Measurements from ENCODE around the gene ZC3H15.

ZC3H15 gene

DNA sequence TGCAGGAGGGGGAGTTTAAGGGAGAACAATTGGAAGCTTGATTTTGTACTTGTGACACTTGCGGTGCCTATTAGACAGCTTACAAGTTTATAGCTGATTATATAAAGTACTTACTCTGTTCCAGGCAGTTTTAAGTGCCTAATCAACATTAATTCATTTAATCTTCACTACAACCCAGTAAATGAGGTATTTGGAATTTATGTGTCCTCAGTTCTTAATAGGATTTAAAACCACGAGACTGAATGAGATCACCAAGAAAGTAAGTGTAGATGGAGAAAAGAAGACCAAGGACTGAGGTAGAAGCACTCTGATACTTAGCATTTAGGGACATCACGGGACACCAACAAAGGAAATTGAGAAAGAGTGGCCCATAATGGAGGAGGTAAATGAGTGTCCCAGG is 49.8 kb downstream of the ZC3H15 start:
- no peak for DNase-seq (ENCODE audit: extremely low read depth in 1 of 2, low read depth in 1 of 2)

DNA sequence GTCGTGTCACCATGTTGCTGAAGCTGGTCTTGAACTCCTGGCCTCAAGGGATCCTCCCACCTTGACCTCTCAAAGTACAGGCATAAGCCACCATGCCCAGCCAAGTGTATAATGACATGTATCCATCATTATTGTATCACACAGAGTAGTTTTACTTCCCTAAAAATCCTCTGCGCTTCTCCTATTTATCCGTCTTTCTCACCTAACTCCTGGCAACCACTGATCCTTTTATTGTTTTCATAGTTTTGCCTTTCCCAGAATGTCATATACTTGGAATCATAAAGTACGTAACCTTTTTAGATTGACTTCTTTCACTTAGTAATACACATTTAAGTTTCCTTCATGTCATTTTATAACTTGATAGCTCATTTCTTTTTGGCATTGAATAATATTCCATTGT is 51.0 kb downstream of the ZC3H15 start:
- no peak for DNase-seq (ENCODE audit: extremely low read depth in 1 of 2, low read depth in 1 of 2)

DNA sequence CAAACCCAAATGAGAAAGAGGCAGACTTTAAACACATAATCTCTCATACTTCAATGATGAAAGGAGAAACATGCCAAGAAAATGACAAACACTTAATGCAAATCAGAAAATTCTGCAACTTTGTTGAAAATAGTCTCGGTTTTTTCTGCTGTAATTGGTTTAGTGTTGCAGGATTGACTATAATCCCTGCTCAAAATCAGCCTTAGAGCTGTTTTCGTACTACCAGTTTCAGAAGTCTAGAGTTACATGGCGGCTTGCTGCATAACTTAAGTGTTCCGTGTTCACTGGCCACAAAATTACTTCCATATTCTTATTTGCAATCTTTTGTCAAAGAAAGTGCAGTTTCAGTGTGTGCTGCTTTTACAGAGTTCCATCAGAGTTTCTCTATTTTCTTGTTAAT is 54.9 kb downstream of the ZC3H15 start:
- no peak for DNase-seq (ENCODE audit: extremely low read depth in 1 of 2, low read depth in 1 of 2)

DNA sequence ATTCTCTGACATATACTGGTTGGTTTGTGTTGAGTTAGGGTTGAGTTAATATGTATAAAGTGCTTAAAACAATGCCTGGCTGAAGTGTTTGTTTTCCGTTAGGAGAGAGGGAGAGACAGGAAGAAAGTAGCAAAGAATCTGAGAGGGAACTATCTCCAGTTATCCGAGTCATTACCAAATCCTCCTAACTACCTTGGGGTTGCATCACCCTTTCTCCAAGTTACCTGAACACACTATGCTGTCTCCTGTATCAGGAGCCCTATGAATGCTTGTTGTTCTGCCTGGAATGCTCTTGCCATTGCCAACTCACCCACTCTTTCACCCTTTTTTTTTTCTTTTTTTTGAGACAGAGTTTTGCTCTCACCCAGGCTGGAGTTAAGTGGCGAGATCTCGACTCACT is 55.9 kb downstream of the ZC3H15 start:
- DNase-seq (ENCODE audit: extremely low read depth in 1 of 2, low read depth in 1 of 2): no peak

DNA sequence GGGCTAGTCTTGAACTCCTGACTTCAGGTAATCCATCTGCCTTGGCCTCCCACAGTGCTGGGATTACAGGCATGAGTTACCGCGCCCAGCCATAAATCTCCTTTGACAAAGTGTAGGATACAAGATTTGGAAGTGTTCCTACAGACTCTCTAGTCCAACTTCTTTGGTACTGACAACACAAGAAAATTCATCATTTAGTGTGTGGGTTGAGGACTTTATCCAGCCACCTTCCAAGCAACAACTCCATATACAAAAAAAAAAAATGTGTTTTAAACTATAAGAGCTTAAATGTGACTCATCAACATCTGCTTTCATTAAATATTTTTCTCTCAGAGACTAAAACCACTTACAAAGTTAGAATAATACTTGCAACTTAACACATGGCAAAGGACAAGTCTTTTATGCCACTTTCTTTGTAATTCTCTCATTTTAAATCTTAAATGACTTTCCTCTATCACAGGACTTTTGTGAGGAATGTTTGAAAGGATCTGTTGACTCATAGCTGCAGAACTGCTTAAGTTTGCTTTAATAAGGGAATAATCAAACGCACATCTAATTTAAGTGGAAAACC is 57.6 kb downstream of the ZC3H15 start:
- no peak for DNase-seq (ENCODE audit: extremely low read depth in 1 of 2, low read depth in 1 of 2)

DNA sequence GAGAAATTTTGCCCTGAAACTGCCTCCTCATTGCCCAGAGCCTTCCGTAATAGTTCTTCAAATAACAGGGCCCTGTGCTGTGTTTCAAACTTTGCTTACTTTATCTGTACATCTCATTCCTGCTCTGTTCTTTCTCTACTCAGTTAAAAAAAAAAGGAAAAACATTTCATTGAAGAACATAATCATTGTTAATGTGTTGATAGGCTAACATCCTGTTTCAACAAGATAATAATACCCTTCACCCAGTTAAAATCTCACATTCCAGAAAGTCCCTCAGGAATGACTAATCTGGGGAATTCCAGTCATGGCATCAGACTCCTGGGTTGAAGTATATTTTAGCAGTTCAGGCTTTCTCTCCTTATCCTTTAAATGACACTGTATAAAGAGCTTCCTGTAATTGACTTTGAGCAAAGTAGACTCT is 58.2 kb downstream of the ZC3H15 start:
- no peak for DNase-seq (ENCODE audit: extremely low read depth in 1 of 2, low read depth in 1 of 2)

DNA sequence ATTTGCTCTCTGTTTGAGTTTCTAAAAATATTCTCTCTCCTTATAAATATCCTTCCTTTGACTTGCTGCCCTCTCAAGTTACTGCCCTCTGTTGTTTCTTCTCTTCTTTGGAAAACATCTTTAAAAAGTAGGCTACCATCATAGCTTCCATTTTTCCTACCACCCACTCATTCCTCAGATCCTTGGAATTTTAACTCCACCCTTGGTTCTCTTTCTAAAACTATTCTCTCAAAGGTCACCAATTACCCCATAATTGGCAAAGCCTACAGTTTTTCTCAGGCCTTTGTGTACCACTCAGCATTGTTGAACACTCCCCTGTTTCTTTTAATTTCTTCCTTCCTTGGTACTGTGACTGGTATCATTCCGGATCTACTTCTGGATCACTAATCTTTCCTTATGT is 60.8 kb downstream of the ZC3H15 start:
- DNase-seq (ENCODE audit: extremely low read depth in 1 of 2, low read depth in 1 of 2): no peak

DNA sequence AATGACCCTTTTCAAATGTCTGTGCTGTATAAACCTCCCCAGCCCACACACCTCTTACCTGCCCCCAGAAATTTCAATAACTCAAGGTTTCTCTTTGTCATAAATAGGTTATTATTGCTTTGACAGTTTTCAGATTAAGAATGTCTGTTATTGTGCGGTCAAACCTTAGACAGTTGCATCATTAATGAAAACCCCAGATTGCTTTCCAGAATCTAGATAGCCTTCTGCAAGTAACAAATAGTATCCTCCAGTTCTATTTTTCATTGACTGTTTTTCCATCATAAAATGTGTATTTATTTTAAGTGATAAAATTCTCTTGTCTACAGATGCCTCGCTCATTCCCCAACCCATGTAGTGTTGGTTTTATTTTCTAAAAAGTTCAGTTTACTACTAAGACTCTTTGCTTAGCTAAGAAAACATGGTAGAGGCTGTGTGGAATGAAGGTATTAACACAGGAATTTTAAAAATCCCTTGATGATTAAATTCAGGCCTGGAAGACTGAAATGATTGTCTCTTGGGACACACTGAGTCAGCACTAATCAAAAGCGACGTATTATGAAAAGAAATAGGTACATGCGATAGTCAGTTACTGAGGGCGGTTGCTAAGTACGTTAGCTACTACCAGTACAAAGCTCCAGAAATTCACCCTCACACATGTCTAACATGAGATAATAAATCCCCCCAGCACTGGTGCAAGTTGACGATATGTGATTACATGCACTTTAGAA is 65.4 kb downstream of the ZC3H15 start:
- DNase-seq (ENCODE audit: extremely low read depth in 1 of 2, low read depth in 1 of 2): no peak

DNA sequence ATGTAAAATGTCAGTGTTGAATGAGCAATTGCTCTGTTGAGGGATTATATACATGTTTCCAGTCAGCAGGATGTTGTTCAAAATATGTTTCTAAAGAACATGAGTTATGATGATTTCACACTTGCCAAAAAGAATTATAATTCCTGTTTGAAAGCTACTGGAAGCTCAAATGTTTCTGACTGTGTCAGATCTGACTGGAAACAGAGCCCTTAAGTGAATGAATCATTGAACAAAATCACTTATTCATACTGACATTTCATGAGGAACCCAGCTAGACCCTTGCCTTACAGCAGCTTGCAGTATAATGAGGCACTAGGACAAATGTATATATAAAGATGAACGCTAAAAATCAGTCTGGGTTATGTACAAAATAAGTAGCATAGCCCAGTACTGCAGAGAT is 68.4 kb downstream of the ZC3H15 start:
- DNase-seq (ENCODE audit: extremely low read depth in 1 of 2, low read depth in 1 of 2): no peak

DNA sequence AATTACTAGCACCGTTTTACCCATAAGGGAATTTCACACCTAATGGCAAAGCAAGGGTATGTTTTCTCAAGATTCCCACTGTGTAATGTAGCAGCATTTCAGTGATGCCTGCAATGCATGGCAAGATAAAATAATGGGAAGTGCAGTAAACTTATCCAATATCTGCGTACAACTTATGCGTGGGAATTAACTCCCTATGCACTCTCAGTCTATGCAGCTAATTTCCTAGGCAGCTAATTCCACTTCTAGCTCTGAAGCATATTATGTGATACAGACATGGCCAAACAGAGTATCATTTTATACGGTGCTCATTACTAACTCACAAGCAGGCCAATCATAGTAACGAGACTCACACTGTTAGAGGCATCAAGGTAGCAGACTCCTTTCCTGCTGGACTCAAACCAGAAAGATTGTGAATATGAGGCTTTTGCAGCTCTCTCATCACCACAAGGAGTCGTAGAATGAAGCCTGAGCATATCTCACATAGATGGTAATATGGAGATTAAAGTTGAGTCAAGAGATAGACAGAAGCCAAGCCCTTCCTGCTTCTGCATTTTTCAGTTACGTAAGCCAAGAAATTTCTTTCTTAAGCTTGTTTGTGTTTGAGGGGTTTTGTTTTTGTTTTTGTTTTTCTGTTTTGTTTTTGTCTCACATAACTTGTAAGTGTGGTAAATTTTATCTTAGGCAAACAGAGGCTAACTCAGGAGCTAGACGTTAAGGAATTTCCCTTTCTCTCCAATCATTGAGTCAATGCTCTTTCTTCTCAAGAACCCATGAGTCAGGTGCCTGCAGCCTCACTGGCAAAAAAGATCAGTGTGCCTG is 69.0 kb downstream of the ZC3H15 start:
- no peak for DNase-seq (ENCODE audit: extremely low read depth in 1 of 2, low read depth in 1 of 2)

DNA sequence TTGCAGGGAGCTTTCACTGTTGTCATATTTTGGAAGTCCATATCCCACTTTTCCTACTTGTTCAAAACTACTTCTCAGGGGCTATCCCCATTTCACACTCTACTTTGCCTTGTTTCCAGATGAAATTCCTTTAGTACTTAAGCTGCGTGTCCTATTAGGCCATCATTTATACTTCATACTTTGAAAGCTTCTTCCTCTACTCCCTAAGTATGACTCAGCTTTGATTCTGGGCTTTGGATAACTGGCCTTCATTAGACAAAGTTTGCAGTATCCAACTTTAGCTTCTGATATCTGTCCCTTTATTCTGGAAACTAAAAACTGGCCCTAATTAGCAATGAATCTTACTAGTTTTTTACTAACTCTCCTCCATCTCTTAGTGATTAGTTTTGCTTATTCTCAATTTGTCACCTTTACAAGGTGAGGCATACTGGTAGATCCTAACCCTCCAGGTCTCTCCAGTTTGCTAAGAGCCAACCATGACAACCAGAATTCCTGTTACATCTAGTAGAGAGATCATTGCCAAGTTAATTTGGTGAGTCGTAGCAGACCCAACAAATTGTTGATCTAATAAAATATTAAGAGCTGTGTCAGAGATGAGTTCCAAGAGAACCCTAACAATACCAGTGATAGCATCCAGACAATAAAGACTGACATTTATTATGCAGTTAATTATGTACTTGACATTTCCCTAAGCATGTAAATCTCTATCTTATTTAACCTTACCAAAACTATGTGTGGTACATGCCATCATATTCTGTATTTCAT is 72.6 kb downstream of the ZC3H15 start:
- DNase-seq (ENCODE audit: extremely low read depth in 1 of 2, low read depth in 1 of 2): no peak
